Activated CD4-positive, alpha-beta memory T cell treated with anti-CD3 and anti-CD28 coated beads, Interleukin-2, amount 10 ng/mL, durations not matched to agents 7 days and 5 days (primary cell): Measurements from ENCODE around the gene ARNT2. TPM values are rescaled to one million over a fixed set of nuclear protein-coding genes. Genes with fewer than 3 reads are reported as not detected.

Experiments
- CTCF ChIA-PET: fragments of 350-600 bp; sonication (Branson Sonifier 250); formaldehyde crosslinking; loops from one replicate; lab custom pipeline; 2021; ENCODE audit warnings: antibody characterized with exemption, inconsistent platforms; lab: Charles Lee
- POLR2A ChIA-PET: fragments of 350-600 bp; sonication (Branson Sonifier 250); formaldehyde crosslinking; loops from one replicate; lab custom pipeline; 2021; ENCODE audit warnings: antibody characterized with exemption; lab: Charles Lee
- DNase-seq: peaks from one replicate; pipeline ENCODE4 v3.0.0-alpha.2; 2020
- H3K27ac Mint-ChIP-seq: one replicate; pipeline ENCODE4 v1.8.0; 2021; ENCODE audit warnings: mild to moderate bottlenecking, mixed read lengths
- H3K27me3 Mint-ChIP-seq: one replicate; pipeline ENCODE4 v1.8.0; 2021; ENCODE audit warnings: mixed read lengths
- H3K36me3 Mint-ChIP-seq: one replicate; pipeline ENCODE4 v1.8.0; 2021; ENCODE audit warnings: low read depth, mixed read lengths
- H3K4me1 Mint-ChIP-seq: one replicate; pipeline ENCODE4 v1.8.0; 2021; ENCODE audit warnings: mixed read lengths
- H3K4me3 Mint-ChIP-seq: one replicate; pipeline ENCODE4 v1.8.0; 2021; ENCODE audit warnings: mild to moderate bottlenecking, mixed read lengths
- H3K9me3 Mint-ChIP-seq: one replicate; pipeline ENCODE4 v1.8.0; 2021; ENCODE audit warnings: mixed read lengths
- total RNA-seq, 2 experiments: library from RNA; stranded (reverse); gene quantifications; one replicate each; pipeline ENCODE4 v1.2.3, GENCODE V29; 2021

Gene ARNT2
- total RNA-seq, 2 experiments from 2014 or later, result not detected

GRCh38 chr15:80568876-80569605 is 164.9 kb downstream of the ARNT2 start:
- Mint-ChIP-seq H3K36me3 (no peaks in the 10 kb centered on the region), H3K27me3 (peaks cover 21% of the 10 kb centered on the region), H3K9me3 (no peaks in the 10 kb centered on the region), H3K4me3 (no peak overlapping the region), H3K4me1 (peaks cover 5% of the 10 kb centered on the region), H3K27ac (no peak overlapping the region)
- POLR2A ChIA-PET, result no interaction called here
- CTCF ChIA-PET, result interaction anchor here (1.1 kb wide), 1 partner anchor 207 kb away, joined by 3 read pairs; no protein-coding TSS in a partner anchor
- DNase-seq, result no peak

- CTCF ChIA-PET, result interaction anchor here (1.1 kb wide), 1 partner anchor 207 kb away, joined by 3 read pairs; no protein-coding TSS in a partner anchor
Observed at GRCh38 chr15:80569656-80570055, 165.5 kb downstream of the ARNT2 start.

GRCh38 chr15:80570553-80570952 is 166.4 kb downstream of the ARNT2 start:
- CTCF ChIA-PET, result no interaction called here

More at GRCh38 chr15:80569656-80570055, 165.5 kb downstream of the ARNT2 start:
- POLR2A ChIA-PET, result no interaction called here
- peaks cover 5% of the 10 kb centered on the region for H3K4me1 Mint-ChIP-seq
- H3K27me3 Mint-ChIP-seq, result peaks cover 21% of the 10 kb centered on the region
- no peak for DNase-seq
- no peak overlapping the region for H3K27ac Mint-ChIP-seq
- H3K9me3 Mint-ChIP-seq, result no peaks in the 10 kb centered on the region
- no peaks in the 10 kb centered on the region for H3K36me3 Mint-ChIP-seq
- H3K4me3 Mint-ChIP-seq, result no peak overlapping the region

GRCh38 chr15:80572337-80572736 is 168.2 kb downstream of the ARNT2 start:
- POLR2A ChIA-PET, result no interaction called here
- Mint-ChIP-seq H3K9me3 (no peaks in the 10 kb centered on the region), H3K27ac (no peak overlapping the region), H3K27me3 (peaks cover 8% of the 10 kb centered on the region), H3K4me3 (no peak overlapping the region), H3K36me3 (no peaks in the 10 kb centered on the region), H3K4me1 (peaks cover 2% of the 10 kb centered on the region)
- CTCF ChIA-PET, result no interaction called here
- DNase-seq, result no peak

More at GRCh38 chr15:80570553-80570952, 166.4 kb downstream of the ARNT2 start:
- Mint-ChIP-seq H3K27ac (no peak overlapping the region), H3K36me3 (no peaks in the 10 kb centered on the region), H3K4me3 (no peak overlapping the region), H3K9me3 (no peaks in the 10 kb centered on the region), H3K4me1 (peaks cover 4% of the 10 kb centered on the region), H3K27me3 (peaks cover 20% of the 10 kb centered on the region)
- POLR2A ChIA-PET, result no interaction called here
- no peak for DNase-seq

DNA sequence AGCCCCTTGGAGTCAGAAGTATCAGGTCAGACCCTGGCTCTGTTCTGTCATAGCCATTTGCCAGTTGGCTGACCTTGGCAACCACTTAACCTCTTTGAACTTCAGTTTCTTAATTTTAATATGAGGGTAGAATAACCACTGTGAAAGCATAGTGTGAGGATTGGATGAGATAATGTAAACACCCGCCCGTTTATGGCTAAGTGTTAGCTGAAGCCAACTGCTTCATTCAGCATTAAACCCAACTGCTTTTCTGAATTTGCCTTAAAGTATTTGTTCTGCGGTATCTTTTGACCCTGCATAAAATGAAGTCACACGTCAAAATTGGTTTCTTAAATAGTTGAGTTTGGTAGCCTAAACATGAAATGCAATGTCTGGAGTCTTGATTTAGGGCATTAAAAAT is 169.4 kb downstream of the ARNT2 start:
- Mint-ChIP-seq H3K4me3 (no peak overlapping the region), H3K9me3 (no peaks in the 10 kb centered on the region), H3K36me3 (no peaks in the 10 kb centered on the region), H3K27me3 (peaks cover 8% of the 10 kb centered on the region), H3K4me1 (no peaks in the 10 kb centered on the region), H3K27ac (no peak overlapping the region)
- ChIA-PET CTCF (no interaction called here), POLR2A (no interaction called here)
- no peak for DNase-seq

DNA sequence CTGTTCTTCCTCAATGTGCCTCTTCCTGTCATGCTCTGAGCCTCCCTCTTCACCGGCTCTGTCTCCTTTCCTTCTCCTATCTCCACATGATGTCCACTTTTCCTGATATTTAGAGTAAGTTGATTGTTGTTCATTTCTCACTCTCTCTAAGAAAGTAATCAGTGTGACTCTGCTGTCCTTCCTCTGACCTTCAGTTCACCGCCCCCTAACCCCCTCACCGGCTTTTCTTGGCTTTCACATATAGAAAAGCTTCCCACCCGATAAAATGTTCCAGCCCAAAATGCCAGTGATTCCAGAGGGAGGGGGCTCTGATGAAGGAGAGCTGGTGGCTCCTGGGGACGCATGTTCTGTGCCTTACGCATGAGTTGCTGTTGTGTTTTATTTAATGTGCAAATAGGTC is 170.4 kb downstream of the ARNT2 start:
- DNase-seq, result no peak
- Mint-ChIP-seq H3K27me3 (peaks cover 8% of the 10 kb centered on the region), H3K4me1 (no peaks in the 10 kb centered on the region), H3K4me3 (no peak overlapping the region), H3K27ac (no peak overlapping the region), H3K9me3 (no peaks in the 10 kb centered on the region), H3K36me3 (no peaks in the 10 kb centered on the region)
- ChIA-PET POLR2A (no interaction called here), CTCF (no interaction called here)

DNA sequence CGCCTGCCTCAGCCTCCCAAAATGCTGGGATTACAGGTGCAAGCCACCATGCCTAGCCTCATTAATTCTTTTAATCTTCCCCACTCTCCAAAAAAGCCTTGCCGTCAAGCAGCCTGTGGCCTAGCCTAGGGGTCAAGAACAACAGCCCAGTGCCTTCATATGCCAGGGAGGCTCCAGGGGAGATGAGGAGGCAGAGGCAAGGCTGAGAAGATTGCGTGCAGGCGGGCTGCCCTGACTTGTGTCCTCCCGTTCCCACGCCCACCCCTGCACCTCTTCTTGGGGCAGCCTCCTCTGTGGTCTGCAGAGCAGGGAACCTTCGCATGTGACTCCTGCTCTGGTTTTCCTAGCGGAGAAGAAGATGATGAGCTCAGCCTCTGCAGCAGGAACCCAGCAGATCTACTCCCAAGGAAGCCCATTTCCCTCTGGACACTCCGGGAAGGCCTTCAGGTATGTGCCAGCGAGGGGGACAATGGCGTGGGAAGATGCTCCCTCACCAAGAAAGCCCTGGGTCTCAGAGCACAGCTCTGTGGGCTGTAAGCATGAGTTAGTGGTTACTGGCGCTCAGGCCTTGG is 172.4 kb downstream of the ARNT2 start:
- Mint-ChIP-seq H3K27ac (no peak overlapping the region), H3K4me3 (no peak overlapping the region), H3K36me3 (no peaks in the 10 kb centered on the region), H3K27me3 (peaks cover 4% of the 10 kb centered on the region), H3K9me3 (no peaks in the 10 kb centered on the region), H3K4me1 (no peaks in the 10 kb centered on the region)
- POLR2A ChIA-PET, result no interaction called here
- CTCF ChIA-PET, result no interaction called here
- DNase-seq, result no peak

- H3K4me1 Mint-ChIP-seq, result no peaks in the 10 kb centered on the region
- H3K4me3 Mint-ChIP-seq, result no peak overlapping the region
- H3K27me3 Mint-ChIP-seq, result peaks cover 2% of the 10 kb centered on the region
- no peaks in the 10 kb centered on the region for H3K36me3 Mint-ChIP-seq
- DNase-seq, result no peak
- CTCF ChIA-PET, result no interaction called here
- no peak overlapping the region for H3K27ac Mint-ChIP-seq
- no peaks in the 10 kb centered on the region for H3K9me3 Mint-ChIP-seq
- POLR2A ChIA-PET, result no interaction called here
Observed at GRCh38 chr15:80577552-80578205, 173.5 kb downstream of the ARNT2 start.

- ChIA-PET CTCF (no interaction called here), POLR2A (no interaction called here)
- Mint-ChIP-seq H3K4me1 (no peaks in the 10 kb centered on the region), H3K27ac (no peak overlapping the region), H3K9me3 (no peaks in the 10 kb centered on the region), H3K36me3 (no peaks in the 10 kb centered on the region), H3K27me3 (peaks cover 2% of the 10 kb centered on the region), H3K4me3 (no peak overlapping the region)
- no peak for DNase-seq
Observed at GRCh38 chr15:80578206-80578595, 174.0 kb downstream of the ARNT2 start.

DNA sequence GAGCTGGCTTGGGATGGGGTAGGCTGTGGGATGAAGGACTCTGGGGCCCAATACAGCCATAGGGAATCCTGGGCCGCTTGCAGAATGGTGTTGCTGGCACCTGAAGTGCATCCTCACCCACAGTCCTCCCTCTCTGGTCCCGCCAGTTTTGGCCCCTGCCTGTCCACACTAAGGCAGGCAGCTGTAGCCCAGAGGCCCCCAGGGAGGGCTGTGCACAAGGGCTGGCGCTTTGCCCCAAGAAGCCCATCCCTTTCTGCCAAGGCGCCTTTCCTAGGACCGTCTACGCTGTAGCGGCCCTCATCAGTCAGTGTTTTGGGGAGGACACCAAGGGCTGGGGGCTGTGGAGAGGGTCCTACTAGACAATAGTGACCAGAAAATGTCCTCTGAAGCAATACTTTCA is 174.7 kb downstream of the ARNT2 start:
- no peak for DNase-seq
- no peak overlapping the region for H3K4me3 Mint-ChIP-seq
- POLR2A ChIA-PET, result no interaction called here
- no peaks in the 10 kb centered on the region for H3K4me1 Mint-ChIP-seq
- CTCF ChIA-PET, result no interaction called here
- H3K36me3 Mint-ChIP-seq, result no peaks in the 10 kb centered on the region
- H3K9me3 Mint-ChIP-seq, result no peaks in the 10 kb centered on the region
- H3K27me3 Mint-ChIP-seq, result no peaks in the 10 kb centered on the region
- no peak overlapping the region for H3K27ac Mint-ChIP-seq

- DNase-seq, result no peak
- H3K9me3 Mint-ChIP-seq, result no peaks in the 10 kb centered on the region
- no peaks in the 10 kb centered on the region for H3K4me1 Mint-ChIP-seq
- no peaks in the 10 kb centered on the region for H3K27me3 Mint-ChIP-seq
- H3K36me3 Mint-ChIP-seq, result no peaks in the 10 kb centered on the region
- H3K27ac Mint-ChIP-seq, result no peak overlapping the region
- ChIA-PET POLR2A (no interaction called here), CTCF (no interaction called here)
- no peak overlapping the region for H3K4me3 Mint-ChIP-seq
Observed at GRCh38 chr15:80579611-80580010, 175.4 kb downstream of the ARNT2 start.

DNA sequence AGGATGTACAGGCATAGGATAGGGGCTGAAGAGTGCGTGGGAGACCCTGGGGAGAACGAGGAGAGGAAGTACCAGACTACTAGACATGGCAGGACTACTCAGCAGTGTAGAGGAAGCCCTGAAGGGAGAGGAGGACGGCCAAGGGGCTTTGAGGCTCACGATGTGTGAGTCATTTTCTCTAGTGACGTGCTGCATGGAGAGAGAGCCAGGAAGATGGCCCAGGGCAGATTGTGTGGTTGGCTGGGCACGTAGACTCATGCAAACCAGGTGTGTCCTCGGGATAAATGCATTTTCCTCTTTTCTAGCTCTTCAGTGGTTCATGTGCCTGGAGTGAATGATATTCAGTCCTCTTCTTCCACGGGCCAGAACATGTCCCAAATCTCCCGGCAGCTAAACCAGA is 175.9 kb downstream of the ARNT2 start:
- Mint-ChIP-seq H3K9me3 (no peaks in the 10 kb centered on the region), H3K36me3 (no peaks in the 10 kb centered on the region), H3K27ac (no peak overlapping the region), H3K4me3 (no peak overlapping the region), H3K4me1 (no peaks in the 10 kb centered on the region), H3K27me3 (no peaks in the 10 kb centered on the region)
- CTCF ChIA-PET, result no interaction called here
- POLR2A ChIA-PET, result no interaction called here
- no peak for DNase-seq

- no peaks in the 10 kb centered on the region for H3K9me3 Mint-ChIP-seq
- no peaks in the 10 kb centered on the region for H3K36me3 Mint-ChIP-seq
- no peak for DNase-seq
- H3K4me1 Mint-ChIP-seq, result no peaks in the 10 kb centered on the region
- H3K27me3 Mint-ChIP-seq, result no peaks in the 10 kb centered on the region
- no peak overlapping the region for H3K4me3 Mint-ChIP-seq
- ChIA-PET CTCF (no interaction called here), POLR2A (no interaction called here)
- no peak overlapping the region for H3K27ac Mint-ChIP-seq
Observed at GRCh38 chr15:80580536-80581260, 176.5 kb downstream of the ARNT2 start.
